Keratinocyte (primary cell): ENCODE results near the gene FBXO7.

ENCODE experiments used
- EZH2 ChIP-seq: IDR thresholded peaks from one replicate; pipeline ENCODE4 v1.6.1; 2012; ENCODE audit warnings: inconsistent platforms, mild to moderate bottlenecking, low read length, moderate library complexity
- TF ChIP-seq, protein P1 (sequence below), 3 experiments: IDR thresholded peaks in 1 of 3; conservative IDR thresholded peaks in 1 of 3; optimal IDR thresholded peaks in 1 of 3; 2 replicates in 2 of 3; 3 replicates in 1 of 3; pipeline versions ENCODE3 to v1.5.1; 2011; ENCODE audit warnings: low read length in 3 of 3, mild to moderate bottlenecking in 3 of 3, moderate library complexity in 2 of 3, control low read depth in 1 of 3, inconsistent platforms in 1 of 3; ENCODE audit not compliant: insufficient read depth in 2 of 3; ENCODE audit errors: extremely low read depth in 1 of 3

DNA sequence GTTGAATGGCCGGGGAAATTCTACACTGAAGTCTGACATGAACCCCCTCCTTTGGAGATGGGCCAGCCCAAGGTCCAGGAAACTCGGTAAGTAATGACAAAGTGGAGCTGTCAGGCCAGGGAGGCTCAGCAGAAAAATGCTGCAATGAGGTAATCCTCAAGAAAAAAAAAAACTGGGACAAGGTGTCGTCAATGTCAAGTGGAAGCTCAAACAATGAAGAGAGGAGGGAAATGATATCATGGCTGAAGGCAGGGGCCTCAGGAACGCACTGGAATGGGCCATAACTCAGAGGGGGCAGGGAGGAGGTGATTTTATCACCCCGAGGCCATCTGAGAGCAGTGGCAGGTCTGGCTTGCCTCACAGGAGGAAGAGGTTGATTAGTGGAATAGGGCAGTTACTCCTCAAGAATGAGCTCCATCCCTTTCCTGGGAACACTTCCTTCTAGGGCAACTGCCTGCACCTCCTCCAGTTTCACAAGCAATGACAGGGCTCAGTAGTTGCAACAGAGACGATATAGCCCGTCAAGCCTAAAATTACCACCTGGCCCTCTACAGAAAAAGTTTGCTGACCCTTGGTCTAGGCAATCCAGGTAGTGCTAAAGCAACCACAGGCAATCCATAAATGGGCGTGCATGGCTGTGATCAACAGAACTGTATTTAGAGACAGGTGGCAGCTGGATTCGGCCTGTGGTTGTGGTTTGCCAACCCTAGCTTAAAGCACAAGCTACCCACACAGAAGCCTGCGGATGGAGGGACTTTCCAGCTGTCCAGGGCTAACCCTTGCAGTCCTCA is 65.2 kb downstream of the FBXO7 start:
- TF ChIP-seq, protein P1, sequence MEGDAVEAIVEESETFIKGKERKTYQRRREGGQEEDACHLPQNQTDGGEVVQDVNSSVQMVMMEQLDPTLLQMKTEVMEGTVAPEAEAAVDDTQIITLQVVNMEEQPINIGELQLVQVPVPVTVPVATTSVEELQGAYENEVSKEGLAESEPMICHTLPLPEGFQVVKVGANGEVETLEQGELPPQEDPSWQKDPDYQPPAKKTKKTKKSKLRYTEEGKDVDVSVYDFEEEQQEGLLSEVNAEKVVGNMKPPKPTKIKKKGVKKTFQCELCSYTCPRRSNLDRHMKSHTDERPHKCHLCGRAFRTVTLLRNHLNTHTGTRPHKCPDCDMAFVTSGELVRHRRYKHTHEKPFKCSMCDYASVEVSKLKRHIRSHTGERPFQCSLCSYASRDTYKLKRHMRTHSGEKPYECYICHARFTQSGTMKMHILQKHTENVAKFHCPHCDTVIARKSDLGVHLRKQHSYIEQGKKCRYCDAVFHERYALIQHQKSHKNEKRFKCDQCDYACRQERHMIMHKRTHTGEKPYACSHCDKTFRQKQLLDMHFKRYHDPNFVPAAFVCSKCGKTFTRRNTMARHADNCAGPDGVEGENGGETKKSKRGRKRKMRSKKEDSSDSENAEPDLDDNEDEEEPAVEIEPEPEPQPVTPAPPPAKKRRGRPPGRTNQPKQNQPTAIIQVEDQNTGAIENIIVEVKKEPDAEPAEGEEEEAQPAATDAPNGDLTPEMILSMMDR (optimal IDR thresholded peaks at IDR 0.05 in 1 of 3, IDR thresholded peaks at IDR 0.05 in 1 of 3, conservative IDR thresholded peaks at IDR 0.05 in 1 of 3; ENCODE audit: extremely low read depth in 1 of 3, insufficient read depth in 2 of 3, low read length in 3 of 3): no peak
- TF ChIP-seq EZH2: no peak
